ENCODE data around the gene DCLK2. TPM values are rescaled to one million over a fixed set of nuclear protein-coding genes. Genes with fewer than 3 reads are reported as not detected.

Gene DCLK2
- total RNA-seq, 1 donor from 2014 or later, result 34.2 TPM

GRCh38 chr4:150243932-150244331 lies 165.7 kb downstream of the DCLK2 start:
- H3K36me3 ChIP-seq, result peaks cover 7 to 13% of the 10 kb centered on the region in 2 donors
- no peaks in the 10 kb centered on the region for H3K27me3 ChIP-seq
- intact Hi-C loops (cut with DNase I), result loop anchor here (1.0 to 2.0 kb wide), 2 partner anchors 234 to 245 kb away; no protein-coding TSS in a partner anchor
- H3K4me1 ChIP-seq, result peaks cover 0 to 7% of the 10 kb centered on the region in 2 donors
- H3K27ac ChIP-seq, result peak overlapping the region; percentile 58 to 59
- DNase-seq (ENCODE audit: low spot score in 2 of 2), result no peak
- H3K9me3 ChIP-seq, result no peaks in the 10 kb centered on the region
- no peak overlapping the region for H3K4me3 ChIP-seq
- TF ChIP-seq CTCF (IDR thresholded peaks at IDR 0.05), result no peak

GRCh38 chr4:150244600-150244999 lies 166.4 kb downstream of the DCLK2 start:
- intact Hi-C loops (cut with DNase I), result no loop called here
- H3K27me3 ChIP-seq, result no peaks in the 10 kb centered on the region
- peaks cover 0 to 7% of the 10 kb centered on the region in 2 donors for H3K4me1 ChIP-seq
- no peak for DNase-seq (ENCODE audit: low spot score in 2 of 2)
- no peak for TF ChIP-seq CTCF (IDR thresholded peaks at IDR 0.05)
- peak overlapping the region; percentile 58 to 59 for H3K27ac ChIP-seq
- H3K36me3 ChIP-seq, result peaks cover 7 to 13% of the 10 kb centered on the region in 2 donors
- no peak overlapping the region for H3K4me3 ChIP-seq
- H3K9me3 ChIP-seq, result no peaks in the 10 kb centered on the region

GRCh38 chr4:150247184-150247583 lies 168.9 kb downstream of the DCLK2 start:
- H3K4me3 ChIP-seq, result no peak overlapping the region
- intact Hi-C loops (cut with DNase I), result no loop called here
- TF ChIP-seq CTCF (IDR thresholded peaks at IDR 0.05), result no peak
- no peaks in the 10 kb centered on the region for H3K9me3 ChIP-seq
- no peak for DNase-seq (ENCODE audit: low spot score in 2 of 2)
- peaks cover 0 to 7% of the 10 kb centered on the region in 2 donors for H3K4me1 ChIP-seq
- no peaks in the 10 kb centered on the region for H3K27me3 ChIP-seq
- no peak overlapping the region for H3K27ac ChIP-seq
- H3K36me3 ChIP-seq, result peaks cover 10 to 17% of the 10 kb centered on the region in 2 donors

- peaks cover 0 to 7% of the 10 kb centered on the region in 2 donors for H3K4me1 ChIP-seq
- H3K9me3 ChIP-seq, result no peaks in the 10 kb centered on the region
- no peaks in the 10 kb centered on the region for H3K27me3 ChIP-seq
- H3K27ac ChIP-seq, result no peak overlapping the region
- peaks cover 10 to 19% of the 10 kb centered on the region in 2 donors for H3K36me3 ChIP-seq
- no peak for TF ChIP-seq CTCF (IDR thresholded peaks at IDR 0.05)
- DNase-seq (ENCODE audit: low spot score in 2 of 2), result peak in 1 of 2 donors; percentile 19
- intact Hi-C loops (cut with DNase I), result no loop called here
- no peak overlapping the region for H3K4me3 ChIP-seq
Measured at GRCh38 chr4:150248181-150248580, 169.9 kb downstream of the DCLK2 start.

GRCh38 chr4:150250293-150250997 lies 172.2 kb downstream of the DCLK2 start:
- Histone ChIP-seq H3K27ac (no peak overlapping the region), H3K27me3 (no peaks in the 10 kb centered on the region), H3K4me1 (no peaks in the 10 kb centered on the region), H3K9me3 (no peaks in the 10 kb centered on the region), H3K4me3 (no peak overlapping the region), H3K36me3 (peaks cover 10 to 32% of the 10 kb centered on the region in 2 donors)
- intact Hi-C loops (cut with DNase I), result no loop called here
- DNase-seq (ENCODE audit: low spot score in 2 of 2), result peak in 1 of 2 donors; percentile 50
- no peak for TF ChIP-seq CTCF (IDR thresholded peaks at IDR 0.05)
